HG03175 (cell line): ENCODE data around the gene TBC1D3C.
"Not testable (repeated sequence)": the region's sequence is repeated elsewhere in the genome, so short reads cannot be mapped to it uniquely, and the experiment has no call there.

Experiments
- ATAC-seq: cut with Tn5 transposase; IDR thresholded peaks from one replicate; pipeline ENCODE4 v1.9.1; 2021; ENCODE audit warnings: mild to moderate bottlenecking, moderate library complexity; ENCODE audit not compliant: unreplicated experiment

The TBC1D3C gene

GRCh38 chr17:38068534-38068933 lies at the start of gene TBC1D3C:
TSS of gene TBC1D3C (minus strand) at chr17:38068634. CDS start at chr17:38067066, 1,568 bp downstream.
- ATAC-seq, result not testable (repeated sequence)

- not testable (repeated sequence) for ATAC-seq
Observed at GRCh38 chr17:38099262-38099661, 30.8 kb upstream of the TBC1D3C start.

DNA sequence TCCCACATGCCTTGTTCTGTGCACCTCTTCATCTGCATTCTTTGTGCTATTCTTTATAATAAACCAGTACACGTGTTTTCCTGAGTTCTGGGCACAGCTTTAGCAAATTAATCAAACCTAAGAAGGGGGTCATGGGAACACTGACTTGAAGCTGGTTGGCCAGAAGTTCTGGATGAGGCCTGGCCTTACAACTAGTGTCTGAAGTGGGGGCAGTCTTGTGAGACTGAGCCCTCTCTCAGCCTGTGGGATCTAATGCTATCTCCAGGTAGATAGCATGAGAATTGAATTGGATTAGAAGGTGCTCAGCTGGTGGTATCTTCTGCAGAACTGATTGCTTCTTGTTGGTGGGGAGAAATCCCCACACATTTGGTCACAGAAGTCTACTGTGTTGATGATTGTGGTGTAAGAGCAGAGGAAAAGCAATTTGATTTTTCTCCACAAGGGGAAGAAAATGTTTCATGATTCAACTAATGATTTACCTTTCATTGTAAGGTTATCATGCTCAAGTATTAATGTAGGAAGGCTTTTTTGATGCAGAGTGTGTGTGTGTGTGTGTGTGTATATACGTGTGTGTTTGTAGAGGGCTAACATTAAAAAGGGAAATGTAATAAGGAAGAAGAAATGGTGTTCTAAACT lies 25.7 kb upstream of the TBC1D3C start:
- ATAC-seq, result not testable (repeated sequence)

DNA sequence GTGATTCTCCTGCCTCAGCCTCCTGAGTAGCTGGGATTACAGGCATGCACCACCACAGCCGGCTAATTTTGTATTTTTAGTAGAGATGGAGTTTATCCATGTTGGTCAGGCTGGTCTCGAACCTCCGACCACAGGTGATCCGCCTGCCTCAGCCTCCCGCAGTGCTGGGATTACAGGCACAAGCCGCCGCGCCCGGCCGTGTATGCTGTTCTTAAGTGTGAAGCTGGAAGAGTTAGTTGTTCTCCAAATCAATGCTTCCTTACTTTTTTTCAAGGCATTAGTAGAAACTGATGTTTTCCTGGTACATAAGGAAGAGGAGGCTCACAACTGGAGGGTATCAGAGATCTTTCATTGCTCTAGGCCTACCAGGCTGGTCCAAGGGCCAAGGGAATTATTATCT lies 19.7 kb upstream of the TBC1D3C start:
- not testable (repeated sequence) for ATAC-seq

DNA sequence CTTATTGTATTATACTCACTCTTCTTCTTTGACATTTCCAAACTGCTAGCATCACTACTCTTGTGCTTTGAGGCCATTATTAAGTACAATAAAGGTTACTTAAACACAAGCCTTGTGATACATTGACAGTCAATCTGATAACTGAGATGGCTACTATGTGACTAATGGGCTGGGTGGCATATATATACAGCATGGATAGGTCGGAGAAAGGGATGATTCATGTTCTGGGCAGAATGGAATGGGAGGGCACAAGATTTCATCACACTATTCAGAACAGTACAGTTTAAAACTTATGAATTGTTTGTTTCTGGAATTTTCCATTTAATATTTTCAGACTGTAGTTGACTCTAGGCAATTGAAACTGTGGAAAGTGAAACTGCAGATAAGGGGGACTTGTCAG lies 18.9 kb upstream of the TBC1D3C start:
- not testable (repeated sequence) for ATAC-seq
